PC-9 (cell line): Measurements from ENCODE around the gene CTNNBL1. TPM values are rescaled to one million over a fixed set of nuclear protein-coding genes. Genes with fewer than 3 reads are reported as not detected.

Experiments used
- BruUV-seq: library from RNA; stranded (reverse); fragments of 400-500 nt; replicated peaks from 2 replicates; lab custom pipeline; 2021; lab: Mats Ljungman, UMichigan
- CTCF ChIA-PET: fragments of 300-600 bp; sonication (Branson Sonifier 250); formaldehyde crosslinking; loops from one replicate; lab custom pipeline; 2022; ENCODE audit warnings: antibody characterized with exemption; lab: Charles Lee
- POLR2A ChIA-PET: fragments of 300-600 bp; sonication (Branson Sonifier 250); formaldehyde crosslinking; loops from one replicate; lab custom pipeline; 2022; ENCODE audit warnings: antibody characterized with exemption; ENCODE audit not compliant: unreplicated experiment; lab: Charles Lee
- DNase-seq, 2 experiments: peaks; one replicate each; pipeline versions ENCODE4 v3.0.0 to v3.0.0-alpha.2; 2015 to 2022; ENCODE audit warnings: mixed read lengths in 1 of 2
- H2AFZ ChIP-seq: fragments of 200-600 bp; sonication (generic); 2 replicates; pipeline ENCODE4 v1.8.1; 2017; ENCODE audit warnings: antibody characterized with exemption
- H3F3A ChIP-seq: fragments of 200-600 bp; sonication (generic); 2 replicates; pipeline ENCODE4 v1.8.1; 2017; ENCODE audit warnings: antibody characterized with exemption, mild to moderate bottlenecking, low read depth; ENCODE audit not compliant: insufficient read depth
- H3K27ac ChIP-seq: fragments of 200-600 bp; sonication (generic); 2 replicates; pipeline ENCODE4 v1.6.1; 2016; ENCODE audit warnings: mixed run types
- H3K27me3 ChIP-seq: fragments of 200-600 bp; sonication (generic); 2 replicates; pipeline ENCODE4 v1.6.1; 2016; ENCODE audit warnings: low read depth, mixed run types; ENCODE audit not compliant: insufficient read depth
- H3K36me3 ChIP-seq: fragments of 200-600 bp; sonication (generic); 2 replicates; pipeline ENCODE4 v1.6.1; 2016; ENCODE audit warnings: low read depth, mixed run types
- H3K4me1 ChIP-seq: fragments of 200-600 bp; sonication (generic); replicated peaks from 2 replicates; pipeline ENCODE4 v1.6.1; 2016; ENCODE audit warnings: mixed run types; ENCODE audit not compliant: insufficient read depth
- H3K4me2 ChIP-seq: fragments of 200-600 bp; sonication (generic); 2 replicates; pipeline ENCODE4 v1.6.1; 2017; ENCODE audit warnings: mixed run types
- H3K4me3 ChIP-seq: fragments of 200-600 bp; sonication (generic); 2 replicates; pipeline ENCODE4 v1.6.1; 2016; ENCODE audit warnings: mixed run types
- H3K79me2 ChIP-seq: fragments of 200-600 bp; sonication (generic); 2 replicates; pipeline ENCODE4 v1.6.1; 2017; ENCODE audit warnings: low read depth, mixed run types
- H3K9me2 ChIP-seq: fragments of 200-600 bp; sonication (generic); 2 replicates; pipeline ENCODE4 v1.8.1; 2017; ENCODE audit warnings: mild to moderate bottlenecking; ENCODE audit not compliant: insufficient read depth
- H3K9me3 ChIP-seq: fragments of 200-600 bp; sonication (generic); 2 replicates; pipeline ENCODE4 v1.8.1; 2016; ENCODE audit warnings: low read depth; ENCODE audit not compliant: insufficient read depth
- H4K20me1 ChIP-seq: fragments of 200-600 bp; sonication (generic); 2 replicates; pipeline ENCODE4 v1.8.1; 2017; ENCODE audit not compliant: insufficient read depth
- CTCF ChIP-seq: fragments of 200-600 bp; sonication (generic); conservative IDR thresholded peaks from 2 replicates; pipeline ENCODE4 v1.6.1; 2017; ENCODE audit warnings: mixed run types, antibody characterized with exemption, mild to moderate bottlenecking, moderate library complexity
- EZH2 ChIP-seq: fragments of 200-600 bp; sonication (generic); IDR thresholded peaks from 2 replicates; pipeline ENCODE4 v1.8.0; 2017; ENCODE audit warnings: antibody characterized with exemption, low read depth
- intact Hi-C: fragments of 100-400 bp; cut with micrococcal nuclease; formaldehyde crosslinking; loops from one replicate; pipeline ENCODE4 v1.10.0; 2022; ENCODE audit not compliant: unreplicated experiment
- total RNA-seq: library from RNA; stranded (reverse); gene quantifications from 2 replicates; pipeline ENCODE4 v1.2.3, GENCODE V29; 2021

Gene CTNNBL1
- total RNA-seq, 1 experiment from 2014 or later = 83.5 TPM

- H3K4me1 ChIP-seq = no peaks in the 10 kb centered on the region
- H3K27ac ChIP-seq = no peak overlapping the region
- no peak overlapping the region for H3K4me2 ChIP-seq
- H4K20me1 ChIP-seq = no peaks in the 10 kb centered on the region
- ChIA-PET CTCF (no interaction called here), POLR2A (no interaction called here)
- no peak overlapping the region for H2AFZ ChIP-seq
- H3K4me3 ChIP-seq = no peak overlapping the region
- H3F3A ChIP-seq = no peaks in the 10 kb centered on the region
- no peaks in the 10 kb centered on the region for H3K27me3 ChIP-seq
- no peak for TF ChIP-seq EZH2
- no peak for TF ChIP-seq CTCF
- no peak for DNase-seq
- no peaks in the 10 kb centered on the region for H3K9me3 ChIP-seq
- no TSS peak for BruUV-seq
- intact Hi-C loops = no loop called here
- H3K9me2 ChIP-seq = no peaks in the 10 kb centered on the region
- H3K79me2 ChIP-seq = no peaks in the 10 kb centered on the region
- no peaks in the 10 kb centered on the region for H3K36me3 ChIP-seq
Measured at GRCh38 chr20:37796733-37797132, 102.9 kb downstream of the CTNNBL1 start.

- no peak for TF ChIP-seq CTCF
- no peak for TF ChIP-seq EZH2
- Histone ChIP-seq H3K27ac (no peak overlapping the region), H3K4me3 (no peak overlapping the region), H3K4me2 (no peak overlapping the region), H4K20me1 (no peaks in the 10 kb centered on the region), H3K4me1 (no peaks in the 10 kb centered on the region), H2AFZ (no peak overlapping the region), H3K27me3 (no peaks in the 10 kb centered on the region), H3K9me3 (no peaks in the 10 kb centered on the region), H3K9me2 (no peaks in the 10 kb centered on the region), H3K36me3 (no peaks in the 10 kb centered on the region), H3F3A (no peaks in the 10 kb centered on the region), H3K79me2 (no peaks in the 10 kb centered on the region)
- BruUV-seq = no TSS peak
- DNase-seq = no peak
- POLR2A ChIA-PET = no interaction called here
- CTCF ChIA-PET = no interaction called here
- intact Hi-C loops = no loop called here
Measured at GRCh38 chr20:37797669-37798175, 103.9 kb downstream of the CTNNBL1 start.

- Histone ChIP-seq H3K4me1 (no peaks in the 10 kb centered on the region), H3K27ac (no peak overlapping the region), H4K20me1 (no peaks in the 10 kb centered on the region), H3K4me2 (no peak overlapping the region), H2AFZ (no peak overlapping the region), H3K9me2 (no peaks in the 10 kb centered on the region), H3K36me3 (no peaks in the 10 kb centered on the region), H3K9me3 (no peaks in the 10 kb centered on the region), H3F3A (no peaks in the 10 kb centered on the region), H3K79me2 (no peaks in the 10 kb centered on the region), H3K27me3 (no peaks in the 10 kb centered on the region), H3K4me3 (no peak overlapping the region)
- intact Hi-C loops = no loop called here
- no TSS peak for BruUV-seq
- POLR2A ChIA-PET = no interaction called here
- no peak for DNase-seq
- TF ChIP-seq EZH2 (no peak), CTCF (no peak)
- CTCF ChIA-PET = no interaction called here
Measured at GRCh38 chr20:37798312-37798711, 104.5 kb downstream of the CTNNBL1 start.
